Neural crest cell (in vitro differentiated cells): ENCODE results near the gene MS4A6E. TPM values are rescaled to one million over a fixed set of nuclear protein-coding genes. Genes with fewer than 3 reads are reported as not detected.
"Not testable (repeated sequence)": the region's sequence is repeated elsewhere in the genome, so short reads cannot be mapped to it uniquely, and the experiment has no call there.

Source experiments
- DNase-seq: peaks from one replicate; pipeline ENCODE4 v3.0.0; 2021; ENCODE audit warnings: low read depth, mixed read lengths, low spot score
- H3K27ac Mint-ChIP-seq: one replicate; pipeline ENCODE4 v1.8.0; 2021; ENCODE audit warnings: mild to moderate bottlenecking, mixed read lengths; ENCODE audit not compliant: unreplicated experiment
- H3K27me3 Mint-ChIP-seq: 2 replicates; pipeline ENCODE4 v1.8.0; 2021; ENCODE audit warnings: low read depth, mild to moderate bottlenecking, mixed read lengths
- H3K36me3 Mint-ChIP-seq: 2 replicates; pipeline ENCODE4 v1.8.0; 2021; ENCODE audit warnings: low read depth, mild to moderate bottlenecking, mixed read lengths
- H3K4me1 Mint-ChIP-seq: 2 replicates; pipeline ENCODE4 v1.8.0; 2021; ENCODE audit warnings: mixed read lengths
- H3K4me3 Mint-ChIP-seq: one replicate; pipeline ENCODE4 v1.8.0; 2021; ENCODE audit warnings: mild to moderate bottlenecking, mixed read lengths
- H3K9me3 Mint-ChIP-seq: 2 replicates; pipeline ENCODE4 v1.8.0; 2021; ENCODE audit warnings: mixed read lengths
- total RNA-seq: library from RNA; stranded (reverse); gene quantifications from 2 replicates; pipeline ENCODE4 v1.2.1, GENCODE V29; 2021
- TF ChIP-seq, protein P1 (sequence below): fragments of 200-600 bp; sonication (generic); conservative IDR thresholded peaks from 2 replicates; pipeline ENCODE4 v1.5.0; 2021; ENCODE audit warnings: antibody characterized with exemption, mild to moderate bottlenecking

MS4A6E gene
- total RNA-seq, 1 donor from 2014 or later, result not detected

- TF ChIP-seq, protein P1, sequence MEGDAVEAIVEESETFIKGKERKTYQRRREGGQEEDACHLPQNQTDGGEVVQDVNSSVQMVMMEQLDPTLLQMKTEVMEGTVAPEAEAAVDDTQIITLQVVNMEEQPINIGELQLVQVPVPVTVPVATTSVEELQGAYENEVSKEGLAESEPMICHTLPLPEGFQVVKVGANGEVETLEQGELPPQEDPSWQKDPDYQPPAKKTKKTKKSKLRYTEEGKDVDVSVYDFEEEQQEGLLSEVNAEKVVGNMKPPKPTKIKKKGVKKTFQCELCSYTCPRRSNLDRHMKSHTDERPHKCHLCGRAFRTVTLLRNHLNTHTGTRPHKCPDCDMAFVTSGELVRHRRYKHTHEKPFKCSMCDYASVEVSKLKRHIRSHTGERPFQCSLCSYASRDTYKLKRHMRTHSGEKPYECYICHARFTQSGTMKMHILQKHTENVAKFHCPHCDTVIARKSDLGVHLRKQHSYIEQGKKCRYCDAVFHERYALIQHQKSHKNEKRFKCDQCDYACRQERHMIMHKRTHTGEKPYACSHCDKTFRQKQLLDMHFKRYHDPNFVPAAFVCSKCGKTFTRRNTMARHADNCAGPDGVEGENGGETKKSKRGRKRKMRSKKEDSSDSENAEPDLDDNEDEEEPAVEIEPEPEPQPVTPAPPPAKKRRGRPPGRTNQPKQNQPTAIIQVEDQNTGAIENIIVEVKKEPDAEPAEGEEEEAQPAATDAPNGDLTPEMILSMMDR, result no peak
- Mint-ChIP-seq H3K9me3 (no peaks in the 10 kb centered on the region), H3K27me3 (no peaks in the 10 kb centered on the region), H3K36me3 (no peaks in the 10 kb centered on the region), H3K4me3 (no peak overlapping the region), H3K27ac (no peak overlapping the region), H3K4me1 (peaks cover 7% of the 10 kb centered on the region)
- no peak for DNase-seq
Observed at GRCh38 chr11:60362241-60362640, 35.2 kb downstream of the MS4A6E start.

- H3K4me3 Mint-ChIP-seq, result no peak overlapping the region
- H3K27ac Mint-ChIP-seq, result no peak overlapping the region
- H3K27me3 Mint-ChIP-seq, result no peaks in the 10 kb centered on the region
- H3K9me3 Mint-ChIP-seq, result peaks cover 4% of the 10 kb centered on the region
- peak; percentile 69 for DNase-seq
- no peaks in the 10 kb centered on the region for H3K36me3 Mint-ChIP-seq
- TF ChIP-seq, protein P1, result peak; percentile 80
- H3K4me1 Mint-ChIP-seq, result peaks cover 7% of the 10 kb centered on the region
Observed at GRCh38 chr11:60363542-60364470, 36.8 kb downstream of the MS4A6E start.

- not testable (repeated sequence) for H3K4me3 Mint-ChIP-seq, H3K9me3 Mint-ChIP-seq, H3K27me3 Mint-ChIP-seq, DNase-seq, H3K4me1 Mint-ChIP-seq, H3K27ac Mint-ChIP-seq, H3K36me3 Mint-ChIP-seq
Observed at GRCh38 chr11:60366262-60366904, 39.3 kb downstream of the MS4A6E start.

DNA sequence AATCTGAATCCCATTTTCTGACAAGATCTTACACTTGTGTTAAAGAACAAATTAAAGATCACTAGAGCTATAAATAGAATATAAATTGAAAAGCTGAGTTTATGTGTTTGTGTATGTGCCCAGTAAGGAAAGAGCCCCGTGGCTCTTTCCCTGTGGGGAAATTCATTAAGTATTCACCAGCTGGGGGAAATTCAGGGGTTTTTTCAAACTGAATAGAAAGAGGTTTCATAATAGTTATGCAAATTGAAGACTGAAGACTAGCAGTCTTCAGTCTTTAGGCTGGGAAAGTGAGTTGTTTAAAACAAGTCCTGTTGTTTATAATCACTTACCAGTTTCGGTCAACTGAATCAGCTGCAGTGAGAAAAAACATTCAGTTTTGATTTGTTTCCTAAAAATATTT lies 40.0 kb downstream of the MS4A6E start:
- TF ChIP-seq, protein P1, result no peak
- no peak overlapping the region for H3K27ac Mint-ChIP-seq
- H3K36me3 Mint-ChIP-seq, result no peaks in the 10 kb centered on the region
- H3K27me3 Mint-ChIP-seq, result no peaks in the 10 kb centered on the region
- DNase-seq, result no peak
- peaks cover 7% of the 10 kb centered on the region for H3K4me1 Mint-ChIP-seq
- H3K4me3 Mint-ChIP-seq, result no peak overlapping the region
- peaks cover 4% of the 10 kb centered on the region for H3K9me3 Mint-ChIP-seq

DNA sequence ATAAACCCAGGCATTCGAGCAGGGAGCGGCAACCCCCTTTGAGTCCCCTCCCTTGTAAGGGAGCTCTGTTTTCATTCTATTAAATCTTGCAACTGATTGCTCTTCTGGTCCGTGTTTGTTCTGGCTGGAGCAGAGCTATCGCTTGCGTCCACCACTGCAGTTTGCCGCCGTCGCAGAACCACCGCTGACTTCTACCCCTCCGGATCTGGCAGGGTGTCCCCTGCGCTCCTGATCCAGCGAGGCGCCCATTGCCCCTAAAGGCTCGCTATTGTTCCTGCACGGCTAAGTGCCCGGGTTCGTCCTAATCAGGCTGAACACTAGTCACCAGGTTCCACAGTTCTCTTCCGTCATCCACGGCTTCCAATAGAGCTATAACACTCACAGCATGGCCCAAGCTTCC lies 40.8 kb downstream of the MS4A6E start:
- no peak for DNase-seq
- H3K4me1 Mint-ChIP-seq, result peaks cover 7% of the 10 kb centered on the region
- peaks cover 4% of the 10 kb centered on the region for H3K9me3 Mint-ChIP-seq
- TF ChIP-seq, protein P1, result no peak
- H3K4me3 Mint-ChIP-seq, result no peak overlapping the region
- no peaks in the 10 kb centered on the region for H3K36me3 Mint-ChIP-seq
- no peak overlapping the region for H3K27ac Mint-ChIP-seq
- H3K27me3 Mint-ChIP-seq, result no peaks in the 10 kb centered on the region

DNA sequence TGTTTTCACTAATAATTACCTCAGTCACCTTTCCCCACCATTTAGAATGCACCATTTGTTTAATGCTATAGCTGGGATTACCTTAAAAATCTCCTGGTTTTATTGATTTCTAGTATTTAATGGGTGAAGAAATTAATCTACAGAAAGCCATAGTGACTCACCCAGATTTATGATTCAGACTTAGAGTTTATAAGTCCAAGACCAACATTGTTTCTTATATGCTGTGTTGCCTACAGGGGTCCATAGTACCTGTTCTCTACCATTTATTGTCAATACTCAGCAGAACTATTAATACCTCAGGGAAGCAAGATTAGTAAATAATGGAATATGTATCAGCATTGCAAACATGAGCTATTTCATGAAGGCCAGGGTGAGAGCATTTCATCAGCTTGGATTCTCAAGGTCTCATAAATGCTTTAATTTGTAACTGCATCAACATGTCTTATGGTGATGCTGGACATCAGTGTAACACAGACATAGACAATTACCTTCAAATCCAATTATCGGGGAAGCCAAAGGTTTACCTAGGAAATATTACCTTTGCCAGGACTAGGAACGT lies 43.3 kb downstream of the MS4A6E start:
- H3K36me3 Mint-ChIP-seq, result no peaks in the 10 kb centered on the region
- H3K4me1 Mint-ChIP-seq, result no peaks in the 10 kb centered on the region
- no peak overlapping the region for H3K4me3 Mint-ChIP-seq
- DNase-seq, result no peak
- TF ChIP-seq, protein P1, result no peak
- H3K27ac Mint-ChIP-seq, result no peak overlapping the region
- no peaks in the 10 kb centered on the region for H3K27me3 Mint-ChIP-seq
- peaks cover 4% of the 10 kb centered on the region for H3K9me3 Mint-ChIP-seq
